BE2C (cell line): ENCODE data around the gene SIVA1.

Source experiments
- DNase-seq: peaks from one replicate; pipeline ENCODE4 v3.0.0-alpha.2; 2020
- H3K27me3 ChIP-seq: fragments of 250-450 bp; sonication (Bioruptor Pico); 2 replicates; pipeline ENCODE4 v1.5.1; 2020; ENCODE audit warnings: mild to moderate bottlenecking
- H3K36me3 ChIP-seq: fragments of 250-450 bp; sonication (Bioruptor Pico); 2 replicates; pipeline ENCODE4 v1.5.1; 2020; ENCODE audit warnings: mild to moderate bottlenecking
- H3K4me1 ChIP-seq: fragments of 250-450 bp; sonication (Bioruptor Pico); 2 replicates; pipeline ENCODE4 v1.5.1; 2020
- H3K4me3 ChIP-seq: 2 replicates; pipeline ENCODE4 v1.5.1; 2011; ENCODE audit warnings: low read depth, low read length
- H3K9me3 ChIP-seq: fragments of 250-450 bp; sonication (Bioruptor Pico); 2 replicates; pipeline ENCODE4 v1.5.1; 2020
- TF ChIP-seq, protein P1 (sequence below): IDR thresholded peaks from 2 replicates; pipeline ENCODE4 v1.5.1; 2012; ENCODE audit warnings: mild to moderate bottlenecking, low read depth, low read length

Gene SIVA1

DNA sequence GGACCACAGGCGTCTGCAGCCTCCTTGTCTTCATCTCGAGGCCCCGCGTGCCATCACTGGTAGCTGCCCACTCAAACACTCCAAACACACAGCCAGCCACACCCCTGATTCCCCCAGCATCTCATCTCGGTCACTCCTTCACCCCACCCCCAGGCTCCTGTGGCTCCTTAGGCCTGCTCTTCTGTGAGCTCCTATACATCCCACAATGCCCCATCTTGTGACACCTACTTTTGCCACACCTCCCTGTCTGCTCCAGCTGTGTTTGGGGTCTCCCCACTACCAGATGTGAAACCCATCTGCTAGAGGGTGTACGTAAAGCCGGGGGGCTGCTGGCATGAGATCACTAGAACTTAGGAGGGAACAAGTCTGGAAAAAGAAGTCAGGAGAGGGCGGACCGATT lies 38.5 kb downstream of the SIVA1 start:
- TF ChIP-seq, protein P1, sequence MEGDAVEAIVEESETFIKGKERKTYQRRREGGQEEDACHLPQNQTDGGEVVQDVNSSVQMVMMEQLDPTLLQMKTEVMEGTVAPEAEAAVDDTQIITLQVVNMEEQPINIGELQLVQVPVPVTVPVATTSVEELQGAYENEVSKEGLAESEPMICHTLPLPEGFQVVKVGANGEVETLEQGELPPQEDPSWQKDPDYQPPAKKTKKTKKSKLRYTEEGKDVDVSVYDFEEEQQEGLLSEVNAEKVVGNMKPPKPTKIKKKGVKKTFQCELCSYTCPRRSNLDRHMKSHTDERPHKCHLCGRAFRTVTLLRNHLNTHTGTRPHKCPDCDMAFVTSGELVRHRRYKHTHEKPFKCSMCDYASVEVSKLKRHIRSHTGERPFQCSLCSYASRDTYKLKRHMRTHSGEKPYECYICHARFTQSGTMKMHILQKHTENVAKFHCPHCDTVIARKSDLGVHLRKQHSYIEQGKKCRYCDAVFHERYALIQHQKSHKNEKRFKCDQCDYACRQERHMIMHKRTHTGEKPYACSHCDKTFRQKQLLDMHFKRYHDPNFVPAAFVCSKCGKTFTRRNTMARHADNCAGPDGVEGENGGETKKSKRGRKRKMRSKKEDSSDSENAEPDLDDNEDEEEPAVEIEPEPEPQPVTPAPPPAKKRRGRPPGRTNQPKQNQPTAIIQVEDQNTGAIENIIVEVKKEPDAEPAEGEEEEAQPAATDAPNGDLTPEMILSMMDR = no peak
- Histone ChIP-seq H3K27me3 (no peaks in the 10 kb centered on the region), H3K4me1 (peaks cover 6% of the 10 kb centered on the region), H3K36me3 (peaks cover 26% of the 10 kb centered on the region), H3K4me3 (no peak overlapping the region), H3K9me3 (no peaks in the 10 kb centered on the region)
- DNase-seq = no peak

DNA sequence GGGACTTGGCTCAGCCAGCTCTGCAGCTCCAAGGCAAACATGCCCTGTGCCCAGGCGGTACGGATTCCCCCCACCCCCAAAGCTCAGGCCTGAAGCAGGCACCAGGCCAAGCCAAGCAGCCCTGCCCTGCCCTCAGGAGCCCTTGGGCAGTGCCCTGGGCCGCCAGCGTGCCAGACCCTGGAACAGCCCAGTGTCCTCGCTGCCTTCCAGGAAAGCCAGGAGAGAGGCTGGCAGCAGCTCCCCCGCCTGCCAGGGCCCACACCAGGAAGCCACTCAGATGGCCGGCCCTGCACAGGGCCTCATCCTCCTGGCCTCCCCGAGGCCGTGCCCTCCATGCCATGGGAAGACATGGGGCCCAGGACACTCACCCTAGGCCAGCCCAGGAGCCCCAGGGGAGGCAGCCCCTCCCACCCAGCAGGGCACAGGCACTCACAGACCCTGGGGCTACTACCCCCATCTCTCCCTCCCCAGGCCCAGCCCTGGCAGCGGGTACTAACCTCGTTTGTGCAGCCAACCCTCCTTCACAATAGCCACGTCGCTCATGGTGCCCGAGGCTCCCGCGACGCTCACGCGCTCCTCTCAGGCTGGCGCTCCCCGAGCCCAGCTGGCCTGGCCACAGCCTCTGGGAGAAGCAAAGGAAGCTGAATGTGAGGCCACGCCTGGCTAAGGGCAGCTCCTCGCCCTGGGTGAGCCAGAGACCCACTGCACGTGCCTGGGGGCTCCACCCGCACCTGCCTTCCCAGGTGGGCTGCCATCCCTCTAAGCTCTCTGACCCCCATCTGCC lies 39.3 kb downstream of the SIVA1 start:
- no peaks in the 10 kb centered on the region for H3K9me3 ChIP-seq
- H3K4me3 ChIP-seq = no peak overlapping the region
- no peak for DNase-seq
- TF ChIP-seq, protein P1 = no peak
- H3K4me1 ChIP-seq = peaks cover 13% of the 10 kb centered on the region
- H3K27me3 ChIP-seq = no peaks in the 10 kb centered on the region
- peaks cover 26% of the 10 kb centered on the region for H3K36me3 ChIP-seq

DNA sequence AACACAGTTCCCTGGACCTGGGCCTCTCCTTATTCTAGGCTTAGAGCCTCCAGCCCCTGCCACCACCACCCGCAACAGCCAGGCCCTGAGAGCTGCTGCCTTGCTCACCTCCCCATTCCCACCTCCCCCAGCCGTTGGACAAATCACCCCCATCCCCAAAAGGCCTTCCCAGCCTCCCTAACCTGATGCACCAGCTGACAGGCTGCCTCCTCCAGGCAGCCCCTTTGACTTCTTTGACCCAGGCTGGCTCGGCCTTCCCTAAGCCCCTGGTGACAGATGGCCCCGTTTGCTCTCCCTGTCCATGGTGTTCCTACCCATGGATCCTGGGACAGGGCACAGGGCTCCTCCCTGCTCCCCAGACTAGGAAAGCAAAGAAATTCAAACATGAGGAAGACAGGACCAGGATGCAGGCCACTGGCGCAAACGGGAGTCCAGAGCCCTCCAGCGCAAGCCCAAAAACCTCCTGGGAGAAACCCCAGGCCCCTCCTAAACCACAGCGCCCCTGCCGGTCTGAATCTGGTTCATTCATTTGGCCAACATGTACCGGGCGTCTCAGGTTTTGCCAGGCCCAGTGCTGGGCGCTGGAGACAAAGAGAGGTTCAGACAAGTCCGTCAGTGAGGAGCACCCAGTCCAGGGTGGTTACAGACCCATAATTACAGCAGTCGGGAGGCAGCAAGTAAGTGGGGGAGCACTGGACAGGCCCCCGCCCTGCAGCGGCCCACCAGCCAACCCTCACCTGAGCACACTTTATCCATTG lies 40.2 kb downstream of the SIVA1 start:
- H3K27me3 ChIP-seq = no peaks in the 10 kb centered on the region

DNA sequence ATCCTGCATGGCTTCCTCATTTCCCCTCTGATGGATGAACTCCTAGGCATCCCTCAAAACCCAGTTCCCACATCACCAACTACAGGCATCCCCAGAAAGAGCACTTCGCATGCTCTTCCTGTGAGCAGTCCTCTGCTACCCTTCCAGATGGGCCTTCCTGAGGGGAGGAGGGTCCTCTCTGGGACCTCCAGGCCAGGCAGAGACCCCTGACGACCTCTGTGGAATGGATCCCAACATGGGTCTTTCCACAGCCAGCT lies 40.7 kb downstream of the SIVA1 start:
- Histone ChIP-seq H3K36me3 (peaks cover 23% of the 10 kb centered on the region), H3K4me3 (peak overlapping the region; percentile 77), H3K27me3 (no peaks in the 10 kb centered on the region), H3K4me1 (peaks cover 20% of the 10 kb centered on the region), H3K9me3 (no peaks in the 10 kb centered on the region)
- TF ChIP-seq, protein P1 = no peak
- DNase-seq = no peak

More for the DNA sequence above, 40.2 kb downstream of the SIVA1 start:
- Histone ChIP-seq H3K4me3 (no peak overlapping the region; the same call in 1 of the 2 replicates), H3K36me3 (peaks cover 26% of the 10 kb centered on the region), H3K4me1 (peaks cover 19% of the 10 kb centered on the region), H3K9me3 (no peaks in the 10 kb centered on the region)
- no peak for DNase-seq
- TF ChIP-seq, protein P1 = 0 out of 2 replicates have a peak, but pooled peaks have one; percentile 5

DNA sequence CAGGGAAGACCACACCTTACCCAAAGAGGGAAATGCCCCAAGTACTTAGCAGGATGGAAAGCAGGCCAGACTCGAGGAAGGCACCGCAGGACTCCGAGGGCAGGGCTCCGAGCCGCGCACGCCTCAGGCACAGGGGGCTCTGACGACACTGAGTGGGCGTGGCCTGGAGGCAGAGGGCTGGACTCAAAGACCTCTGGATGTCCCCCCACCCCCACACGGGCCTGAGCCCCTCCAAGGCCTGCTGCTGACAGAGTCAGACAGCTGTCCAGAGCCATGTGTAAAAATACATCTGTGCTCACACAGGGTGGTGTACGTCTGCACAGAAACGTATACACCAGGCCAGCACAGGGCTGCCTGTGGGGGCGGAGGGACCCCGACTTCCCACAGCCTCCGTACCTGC lies 41.2 kb downstream of the SIVA1 start:
- TF ChIP-seq, protein P1 = no peak
- H3K4me1 ChIP-seq = peaks cover 20% of the 10 kb centered on the region
- H3K27me3 ChIP-seq = no peaks in the 10 kb centered on the region
- peak; percentile 96 for DNase-seq
- H3K36me3 ChIP-seq = peaks cover 21% of the 10 kb centered on the region
- peak overlapping the region; percentile 77 for H3K4me3 ChIP-seq
- no peaks in the 10 kb centered on the region for H3K9me3 ChIP-seq

DNA sequence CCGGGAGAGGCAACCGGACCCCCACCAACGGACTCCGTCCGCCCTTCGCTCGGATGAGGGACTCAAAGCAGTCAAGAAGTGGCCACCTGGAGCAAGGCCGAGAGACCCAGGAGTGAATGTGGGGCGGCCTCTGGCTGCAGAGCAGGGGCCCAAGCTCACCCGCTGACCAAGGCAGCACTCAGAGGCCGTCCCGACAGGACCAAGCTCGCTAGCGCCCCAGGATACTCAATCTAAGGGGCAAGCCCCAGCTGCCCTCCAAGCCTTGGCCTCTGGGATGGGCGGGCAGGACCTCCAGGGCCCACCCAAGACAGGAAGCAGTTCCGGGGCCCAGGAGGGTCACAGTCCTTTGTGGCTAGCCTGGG lies 41.7 kb downstream of the SIVA1 start:
- TF ChIP-seq, protein P1 = no peak
- DNase-seq = no peak
- H3K4me3 ChIP-seq = peak overlapping the region; percentile 77
- H3K27me3 ChIP-seq = no peaks in the 10 kb centered on the region
- H3K4me1 ChIP-seq = peaks cover 20% of the 10 kb centered on the region
- H3K36me3 ChIP-seq = peaks cover 21% of the 10 kb centered on the region
- H3K9me3 ChIP-seq = no peaks in the 10 kb centered on the region
